ENCODE measurements around the gene KRT25. TPM values are rescaled to one million over a fixed set of nuclear protein-coding genes. Genes with fewer than 3 reads are reported as not detected.

KRT25 gene
- total RNA-seq, 2 experiments from 2014 or later: not detected

DNA sequence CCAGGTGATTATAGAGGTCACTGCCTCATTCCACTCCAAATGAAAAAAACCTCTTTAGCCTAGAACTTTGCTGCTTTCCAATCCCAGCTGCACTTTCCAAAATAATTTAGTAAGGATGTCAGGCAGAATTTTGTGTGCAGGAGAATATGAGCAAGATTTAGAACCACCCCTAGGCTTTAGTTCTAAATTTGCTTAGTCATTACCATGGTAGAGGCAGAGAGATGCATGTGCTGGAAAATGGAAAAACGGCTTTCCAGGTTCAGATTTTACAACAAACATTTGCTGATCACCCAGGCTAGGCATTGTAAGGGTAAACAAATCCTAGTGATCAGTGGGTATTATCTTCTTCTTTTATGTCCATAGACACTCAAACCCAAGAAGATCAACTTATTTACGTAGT, 10.5 kb upstream of the KRT25 start:
- no peak overlapping the region for H3K4me3 Mint-ChIP-seq
- peaks cover 54% of the 10 kb centered on the region for H3K27me3 Mint-ChIP-seq
- CTCF ChIA-PET: interaction anchor here (0.7 kb wide), 1 partner anchor 67 kb away, joined by 3 read pairs; no protein-coding TSS in a partner anchor
- DNase-seq: no peak
- H3K9me3 ChIP-seq (ENCODE audit: control insufficient read depth in 1 of 2, insufficient read depth in 1 of 2, low read length in 2 of 2): peaks cover 13 to 27% of the 10 kb centered on the region in 2 experiments
- TF ChIP-seq, protein P1, sequence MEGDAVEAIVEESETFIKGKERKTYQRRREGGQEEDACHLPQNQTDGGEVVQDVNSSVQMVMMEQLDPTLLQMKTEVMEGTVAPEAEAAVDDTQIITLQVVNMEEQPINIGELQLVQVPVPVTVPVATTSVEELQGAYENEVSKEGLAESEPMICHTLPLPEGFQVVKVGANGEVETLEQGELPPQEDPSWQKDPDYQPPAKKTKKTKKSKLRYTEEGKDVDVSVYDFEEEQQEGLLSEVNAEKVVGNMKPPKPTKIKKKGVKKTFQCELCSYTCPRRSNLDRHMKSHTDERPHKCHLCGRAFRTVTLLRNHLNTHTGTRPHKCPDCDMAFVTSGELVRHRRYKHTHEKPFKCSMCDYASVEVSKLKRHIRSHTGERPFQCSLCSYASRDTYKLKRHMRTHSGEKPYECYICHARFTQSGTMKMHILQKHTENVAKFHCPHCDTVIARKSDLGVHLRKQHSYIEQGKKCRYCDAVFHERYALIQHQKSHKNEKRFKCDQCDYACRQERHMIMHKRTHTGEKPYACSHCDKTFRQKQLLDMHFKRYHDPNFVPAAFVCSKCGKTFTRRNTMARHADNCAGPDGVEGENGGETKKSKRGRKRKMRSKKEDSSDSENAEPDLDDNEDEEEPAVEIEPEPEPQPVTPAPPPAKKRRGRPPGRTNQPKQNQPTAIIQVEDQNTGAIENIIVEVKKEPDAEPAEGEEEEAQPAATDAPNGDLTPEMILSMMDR (IDR thresholded peaks at IDR 0.05): no peak
- H3K27me3 ChIP-seq (ENCODE audit: control insufficient read depth in 1 of 2, insufficient read depth in 2 of 2, low read length in 2 of 2): peaks cover 6 to 8% of the 10 kb centered on the region in 2 experiments
- no peak for ATAC-seq (ENCODE audit: poor library complexity)
- no peak overlapping the region for H3K4me3 ChIP-seq (ENCODE audit: low read length)
- intact Hi-C loops (cut with DNase I, micrococcal nuclease): no loop called here
- POLR2A ChIA-PET: no interaction called here
- H3K36me3 Mint-ChIP-seq (ENCODE audit: low read depth): peaks cover 2% of the 10 kb centered on the region
- H3K9me3 Mint-ChIP-seq: peaks cover 17% of the 10 kb centered on the region
- H3K4me1 Mint-ChIP-seq (ENCODE audit: low read depth): no peaks in the 10 kb centered on the region
- H3K4me1 ChIP-seq (ENCODE audit: insufficient read depth, low read length): no peaks in the 10 kb centered on the region
- no peak overlapping the region for H3K27ac Mint-ChIP-seq
- H3K36me3 ChIP-seq (ENCODE audit: insufficient read depth, low read length): no peaks in the 10 kb centered on the region
- no peak overlapping the region for H3K27ac ChIP-seq (ENCODE audit: low read depth in 1 of 2, low read length in 2 of 2)

DNA sequence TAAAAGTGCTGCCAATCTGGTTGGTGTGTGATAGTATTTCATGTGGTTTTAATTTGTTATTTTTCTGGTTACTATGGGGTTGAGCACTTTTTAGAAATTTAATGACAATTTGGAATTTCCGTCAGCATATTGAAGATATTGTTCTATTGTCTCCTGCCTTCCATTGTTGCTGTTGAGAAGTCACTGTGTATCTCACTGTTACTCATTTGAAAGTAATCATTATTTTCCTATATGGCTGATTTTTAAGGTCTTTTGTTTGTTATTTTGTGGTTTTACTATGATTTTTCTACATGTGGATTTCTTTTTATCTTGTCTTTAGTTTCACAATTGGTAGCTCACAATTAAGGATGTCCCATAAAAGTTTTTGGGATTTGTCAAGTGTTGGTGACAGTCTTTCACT, 8.6 kb upstream of the KRT25 start:
- ChIA-PET POLR2A (no interaction called here), CTCF (no interaction called here)
- H3K27ac Mint-ChIP-seq: no peak overlapping the region
- H3K36me3 Mint-ChIP-seq (ENCODE audit: low read depth): peaks cover 6% of the 10 kb centered on the region
- no peak overlapping the region for H3K4me3 Mint-ChIP-seq
- DNase-seq (no peak), ATAC-seq (ENCODE audit: poor library complexity) (no peak)
- Histone ChIP-seq H3K4me1 (ENCODE audit: insufficient read depth, low read length) (no peaks in the 10 kb centered on the region), H3K27me3 (ENCODE audit: control insufficient read depth in 1 of 2, insufficient read depth in 2 of 2, low read length in 2 of 2) (peaks cover 6 to 8% of the 10 kb centered on the region in 2 experiments), H3K27ac (ENCODE audit: low read depth in 1 of 2, low read length in 2 of 2) (no peak overlapping the region), H3K9me3 (ENCODE audit: control insufficient read depth in 1 of 2, insufficient read depth in 1 of 2, low read length in 2 of 2) (peaks cover 13 to 46% of the 10 kb centered on the region in 2 experiments), H3K4me3 (ENCODE audit: low read length) (no peak overlapping the region), H3K36me3 (ENCODE audit: insufficient read depth, low read length) (no peaks in the 10 kb centered on the region)
- H3K27me3 Mint-ChIP-seq: peaks cover 62% of the 10 kb centered on the region
- intact Hi-C loops (cut with DNase I, micrococcal nuclease): no loop called here
- H3K4me1 Mint-ChIP-seq (ENCODE audit: low read depth): no peaks in the 10 kb centered on the region
- H3K9me3 Mint-ChIP-seq: peaks cover 31% of the 10 kb centered on the region
- TF ChIP-seq, protein P1 (IDR thresholded peaks at IDR 0.05): no peak

DNA sequence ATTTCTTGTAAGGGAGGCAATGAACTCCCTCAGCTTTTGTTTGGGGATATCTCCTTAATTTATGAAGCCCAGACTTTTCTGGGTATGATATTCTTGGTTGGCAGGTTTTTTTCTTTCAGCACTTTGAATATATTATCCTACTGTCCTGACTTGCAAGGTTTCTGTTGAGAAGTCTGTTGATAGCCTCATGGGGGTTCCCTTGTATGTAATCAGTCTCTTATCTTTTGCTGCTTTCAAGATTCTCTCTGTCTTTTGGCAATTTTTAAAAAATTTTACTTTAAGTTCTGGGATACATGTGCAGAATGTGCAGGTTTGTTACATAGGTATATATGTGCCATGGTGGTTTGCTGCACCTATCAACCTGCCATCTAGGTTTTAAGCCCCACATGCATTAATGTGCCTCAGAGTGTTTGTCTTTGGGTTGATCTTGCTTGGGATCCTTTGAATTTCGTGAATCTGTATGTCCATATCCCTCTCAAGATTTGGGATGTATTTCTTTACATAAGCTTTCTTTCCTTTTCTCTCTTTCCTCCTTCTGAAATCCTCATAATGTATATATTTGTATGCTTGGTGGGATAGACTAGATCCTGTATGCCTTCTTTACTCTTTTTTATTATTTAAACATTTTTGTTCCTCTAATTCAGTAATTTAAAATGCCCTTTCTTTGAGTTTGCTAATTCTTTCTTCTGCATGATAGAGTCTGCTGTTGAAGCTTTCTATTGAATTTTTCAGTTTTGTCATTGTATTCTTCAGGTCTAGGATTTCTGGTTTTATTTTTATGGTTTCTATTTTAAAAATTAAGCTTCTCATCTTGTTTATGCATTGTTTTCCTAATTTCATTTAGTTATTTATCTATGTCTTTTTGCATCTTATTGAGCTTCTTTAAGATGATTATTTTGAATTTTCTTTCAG, 5.2 kb upstream of the KRT25 start:
- Histone ChIP-seq H3K4me3 (ENCODE audit: low read length) (no peak overlapping the region), H3K36me3 (ENCODE audit: insufficient read depth, low read length) (no peaks in the 10 kb centered on the region), H3K4me1 (ENCODE audit: insufficient read depth, low read length) (no peaks in the 10 kb centered on the region), H3K9me3 (ENCODE audit: control insufficient read depth in 1 of 2, insufficient read depth in 1 of 2, low read length in 2 of 2) (peaks cover 16 to 50% of the 10 kb centered on the region in 2 experiments), H3K27me3 (ENCODE audit: control insufficient read depth in 1 of 2, insufficient read depth in 2 of 2, low read length in 2 of 2) (peaks cover under 1 to 2% of the 10 kb centered on the region in 2 experiments), H3K27ac (ENCODE audit: low read depth in 1 of 2, low read length in 2 of 2) (no peak overlapping the region)
- Mint-ChIP-seq H3K9me3 (peaks cover 32% of the 10 kb centered on the region), H3K4me3 (no peak overlapping the region), H3K36me3 (ENCODE audit: low read depth) (peaks cover 6% of the 10 kb centered on the region), H3K27me3 (peaks cover 62% of the 10 kb centered on the region), H3K27ac (no peak overlapping the region), H3K4me1 (ENCODE audit: low read depth) (no peaks in the 10 kb centered on the region)
- no peak for DNase-seq
- no peak for ATAC-seq (ENCODE audit: poor library complexity)
- POLR2A ChIA-PET: no interaction called here
- TF ChIP-seq, protein P1 (IDR thresholded peaks at IDR 0.05): no peak
- intact Hi-C loops (cut with DNase I, micrococcal nuclease): no loop called here
- CTCF ChIA-PET: no interaction called here
